Left ventricle myocardium superior (tissue), 1 donor: ENCODE results near the gene ALOX15B. TPM values are rescaled to one million over a fixed set of nuclear protein-coding genes. Genes with fewer than 3 reads are reported as not detected.

Experiments used
- ATAC-seq: fragments of 200-7000 bp; cut with Tn5 transposase; one replicate; pipeline ENCODE4 v1.9.1; 2020; ENCODE audit warnings: mild to moderate bottlenecking, moderate library complexity
- DNase-seq: peaks from one replicate; pipeline ENCODE4 v3.0.0-alpha.2; 2020
- intact Hi-C: fragments of 100-400 bp; cut with micrococcal nuclease; formaldehyde crosslinking; loops from one replicate; pipeline ENCODE4 v1.11.0; 2022
- long read RNA-seq: library from polyadenylated mRNA; unstranded; transcript quantifications from one replicate; pipeline ENCODE4 v2.0.0, GENCODE V29; 2021
- total RNA-seq: library from RNA; stranded (reverse); fragmentation: NEBNext Ultra II Directional; extraction: Animal tissue kit (Norgen Biotek cat#: 25700); gene quantifications from one replicate; pipeline ENCODE4 v1.2.1, GENCODE V29; 2021
- donor health status: DM: no; HTN: yes; CAD: no; lungs with severe emphysema.

Gene ALOX15B
- not detected for total RNA-seq
- long read RNA-seq: 0 reads

GRCh38 chr17:8038954-8039610 lies at the start of gene ALOX15B:
TSS of gene ALOX15B (plus strand) at chr17:8039059. CDS start at chr17:8039156, 97 bp downstream.
- no peak for DNase-seq
- intact Hi-C loops: no loop called here
- ATAC-seq: no peak

GRCh38 chr17:7989781-7990655 lies 48.8 kb upstream of the ALOX15B start:
- intact Hi-C loops: loop anchor here (10.0 kb wide), 2 partner anchors 65 to 125 kb away; no protein-coding TSS in a partner anchor
- DNase-seq: peak; percentile 91
- peak; percentile 91 for ATAC-seq

- DNase-seq: no peak
- ATAC-seq: no peak
- intact Hi-C loops: loop anchor here (10.0 kb wide), 1 partner anchor 128 kb away; no protein-coding TSS in a partner anchor
These were observed 46.3 kb upstream of the ALOX15B start for GRCh38 chr17:7992516-7992915.

GRCh38 chr17:7992924-7993323 lies 45.9 kb upstream of the ALOX15B start:
- intact Hi-C loops: loop anchor here (10.0 kb wide), 1 partner anchor 128 kb away; no protein-coding TSS in a partner anchor
- no peak for DNase-seq
- no peak for ATAC-seq

- ATAC-seq: no peak
- DNase-seq: no peak
- intact Hi-C loops: loop anchor here (10.0 kb wide), 1 partner anchor 129 kb away; no protein-coding TSS in a partner anchor
These were observed 44.8 kb upstream of the ALOX15B start for GRCh38 chr17:7993972-7994589.

GRCh38 chr17:7995724-7996123 lies 43.1 kb upstream of the ALOX15B start:
- DNase-seq (no peak), ATAC-seq (no peak)
- intact Hi-C loops: loop anchor here (10.0 kb wide), 1 partner anchor 131 kb away; no protein-coding TSS in a partner anchor

- intact Hi-C loops: loop anchor here (10.0 kb wide), 1 partner anchor 132 kb away; no protein-coding TSS in a partner anchor
- ATAC-seq (peak; percentile 98), DNase-seq (peak; percentile 60)
These were observed 41.7 kb upstream of the ALOX15B start for GRCh38 chr17:7997186-7997585.

- no peak for DNase-seq
- ATAC-seq: no peak
- intact Hi-C loops: no loop called here
These were observed 36.7 kb upstream of the ALOX15B start, which contains the start of gene GUCY2D for GRCh38 chr17:8001976-8002720. TSS of gene GUCY2D (plus strand) at chr17:8002615. CDS start at chr17:8003048, 433 bp downstream.

GRCh38 chr17:8002721-8003593 lies 35.9 kb upstream of the ALOX15B start:
- ATAC-seq (peak; percentile 45), DNase-seq (no peak)
- intact Hi-C loops: no loop called here

GRCh38 chr17:8003594-8004181 lies 35.2 kb upstream of the ALOX15B start:
- ATAC-seq (no peak), DNase-seq (no peak)
- intact Hi-C loops: no loop called here

- intact Hi-C loops: no loop called here
- DNase-seq: no peak
- no peak for ATAC-seq
These were observed 34.0 kb upstream of the ALOX15B start for GRCh38 chr17:8004899-8005298.

GRCh38 chr17:8005357-8005756 lies 33.5 kb upstream of the ALOX15B start:
- intact Hi-C loops: no loop called here
- ATAC-seq (no peak), DNase-seq (no peak)

- intact Hi-C loops: no loop called here
- no peak for ATAC-seq
- no peak for DNase-seq
These were observed 32.7 kb upstream of the ALOX15B start for GRCh38 chr17:8005967-8006730.

- no peak for ATAC-seq
These were observed 31.8 kb upstream of the ALOX15B start for GRCh38 chr17:8006836-8007680.

GRCh38 chr17:8007836-8008235 lies 31.0 kb upstream of the ALOX15B start:
- no peak for ATAC-seq
- intact Hi-C loops: no loop called here

More at GRCh38 chr17:8006836-8007680, 31.8 kb upstream of the ALOX15B start:
- no peak for DNase-seq
- intact Hi-C loops: no loop called here

GRCh38 chr17:8012045-8012580 lies 26.7 kb upstream of the ALOX15B start:
- no peak for DNase-seq
- intact Hi-C loops: no loop called here
- ATAC-seq: no peak

More at GRCh38 chr17:8007836-8008235, 31.0 kb upstream of the ALOX15B start:
- DNase-seq: no peak
